Chondrocyte (in vitro differentiated cells): ENCODE data around the gene BCL2L2. TPM values are rescaled to one million over a fixed set of nuclear protein-coding genes. Genes with fewer than 3 reads are reported as not detected.
A peak's percentile ranks its signal among the peaks of the same experiment; 100 is the strongest.
"Not testable (repeated sequence)": the region's sequence is repeated elsewhere in the genome, so short reads cannot be mapped to it uniquely, and the experiment has no call there.

Experiments
- DNase-seq: peaks from one replicate; pipeline ENCODE4 v3.0.0; 2021; ENCODE audit warnings: mixed read lengths, low spot score
- H3K27ac Mint-ChIP-seq: one replicate; pipeline ENCODE4 v1.8.0; 2021; ENCODE audit warnings: mild to moderate bottlenecking, moderate library complexity, mixed read lengths; ENCODE audit not compliant: unreplicated experiment
- H3K27me3 Mint-ChIP-seq: 2 replicates; pipeline ENCODE4 v1.8.0; 2021; ENCODE audit warnings: low read depth, mixed read lengths
- H3K36me3 Mint-ChIP-seq: 2 replicates; pipeline ENCODE4 v1.8.0; 2021; ENCODE audit warnings: low read depth, mixed read lengths
- H3K4me1 Mint-ChIP-seq: 2 replicates; pipeline ENCODE4 v1.8.0; 2021; ENCODE audit warnings: low read depth, mild to moderate bottlenecking, mixed read lengths
- H3K4me3 Mint-ChIP-seq: one replicate; pipeline ENCODE4 v1.8.0; 2021; ENCODE audit warnings: mild to moderate bottlenecking, moderate library complexity, mixed read lengths; ENCODE audit not compliant: unreplicated experiment
- H3K9me3 Mint-ChIP-seq: 2 replicates; pipeline ENCODE4 v1.8.0; 2021; ENCODE audit warnings: low read depth, mixed read lengths
- total RNA-seq: library from RNA; stranded (reverse); gene quantifications from 3 replicates; pipeline ENCODE4 v1.2.1, GENCODE V29; 2021
- TF ChIP-seq, protein P1 (sequence below): fragments of 200-600 bp; sonication (generic); IDR thresholded peaks from 2 replicates; pipeline ENCODE4 v1.5.0; 2021; ENCODE audit warnings: antibody characterized with exemption, mild to moderate bottlenecking, moderate library complexity

The BCL2L2 gene
- total RNA-seq, 1 donor from 2014 or later, result 21.8 TPM

DNA sequence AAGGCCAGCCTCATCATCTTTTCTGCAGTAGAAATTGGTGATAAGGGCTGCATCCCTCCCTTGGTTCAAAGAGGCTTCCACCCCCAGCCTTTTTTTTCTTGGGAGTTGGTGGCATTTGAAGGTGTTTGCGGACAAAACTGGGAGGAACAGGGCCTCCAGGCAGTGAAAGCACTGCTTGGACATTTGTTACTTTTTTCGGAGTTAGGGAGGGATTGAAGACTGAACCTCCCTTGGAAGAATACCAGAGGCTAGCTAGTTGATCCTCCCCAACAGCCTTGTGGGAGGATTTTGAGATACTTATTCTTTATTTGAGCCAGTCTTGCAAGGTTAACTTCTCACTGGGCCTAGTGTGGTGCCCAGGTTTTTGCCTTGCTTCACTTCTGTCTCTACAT is 17.8 kb downstream of the BCL2L2 start:
- Mint-ChIP-seq H3K36me3 (peaks cover 19% of the 10 kb centered on the region), H3K27ac (peak overlapping the region; percentile 41), H3K27me3 (no peaks in the 10 kb centered on the region), H3K9me3 (no peaks in the 10 kb centered on the region), H3K4me3 (no peak overlapping the region), H3K4me1 (peaks cover 35% of the 10 kb centered on the region)
- TF ChIP-seq, protein P1, sequence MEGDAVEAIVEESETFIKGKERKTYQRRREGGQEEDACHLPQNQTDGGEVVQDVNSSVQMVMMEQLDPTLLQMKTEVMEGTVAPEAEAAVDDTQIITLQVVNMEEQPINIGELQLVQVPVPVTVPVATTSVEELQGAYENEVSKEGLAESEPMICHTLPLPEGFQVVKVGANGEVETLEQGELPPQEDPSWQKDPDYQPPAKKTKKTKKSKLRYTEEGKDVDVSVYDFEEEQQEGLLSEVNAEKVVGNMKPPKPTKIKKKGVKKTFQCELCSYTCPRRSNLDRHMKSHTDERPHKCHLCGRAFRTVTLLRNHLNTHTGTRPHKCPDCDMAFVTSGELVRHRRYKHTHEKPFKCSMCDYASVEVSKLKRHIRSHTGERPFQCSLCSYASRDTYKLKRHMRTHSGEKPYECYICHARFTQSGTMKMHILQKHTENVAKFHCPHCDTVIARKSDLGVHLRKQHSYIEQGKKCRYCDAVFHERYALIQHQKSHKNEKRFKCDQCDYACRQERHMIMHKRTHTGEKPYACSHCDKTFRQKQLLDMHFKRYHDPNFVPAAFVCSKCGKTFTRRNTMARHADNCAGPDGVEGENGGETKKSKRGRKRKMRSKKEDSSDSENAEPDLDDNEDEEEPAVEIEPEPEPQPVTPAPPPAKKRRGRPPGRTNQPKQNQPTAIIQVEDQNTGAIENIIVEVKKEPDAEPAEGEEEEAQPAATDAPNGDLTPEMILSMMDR, result no peak
- DNase-seq, result no peak

DNA sequence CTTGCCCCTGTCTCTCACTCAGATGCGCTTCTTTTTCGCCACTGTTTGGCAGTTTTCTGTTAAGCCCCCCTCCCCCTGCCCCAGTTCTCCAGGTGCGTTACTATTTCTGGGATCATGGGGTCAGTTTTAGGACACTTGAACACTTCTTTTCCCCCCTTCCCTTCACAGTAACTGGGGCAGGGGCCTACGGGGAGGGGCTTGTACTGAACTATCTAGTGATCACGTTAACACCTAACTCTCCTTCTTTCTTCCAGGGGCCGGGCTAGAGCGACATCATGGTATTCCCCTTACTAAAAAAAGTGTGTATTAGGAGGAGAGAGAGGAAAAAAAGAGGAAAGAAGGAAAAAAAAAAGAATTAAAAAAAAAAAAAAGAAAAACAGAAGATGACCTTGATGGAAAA is 18.4 kb downstream of the BCL2L2 start:
- H3K9me3 Mint-ChIP-seq, result no peaks in the 10 kb centered on the region
- peaks cover 15% of the 10 kb centered on the region for H3K36me3 Mint-ChIP-seq
- no peak overlapping the region for H3K4me3 Mint-ChIP-seq
- peaks cover 30% of the 10 kb centered on the region for H3K4me1 Mint-ChIP-seq
- TF ChIP-seq, protein P1, result no peak
- H3K27me3 Mint-ChIP-seq, result no peaks in the 10 kb centered on the region
- no peak for DNase-seq
- H3K27ac Mint-ChIP-seq, result no peak overlapping the region

DNA sequence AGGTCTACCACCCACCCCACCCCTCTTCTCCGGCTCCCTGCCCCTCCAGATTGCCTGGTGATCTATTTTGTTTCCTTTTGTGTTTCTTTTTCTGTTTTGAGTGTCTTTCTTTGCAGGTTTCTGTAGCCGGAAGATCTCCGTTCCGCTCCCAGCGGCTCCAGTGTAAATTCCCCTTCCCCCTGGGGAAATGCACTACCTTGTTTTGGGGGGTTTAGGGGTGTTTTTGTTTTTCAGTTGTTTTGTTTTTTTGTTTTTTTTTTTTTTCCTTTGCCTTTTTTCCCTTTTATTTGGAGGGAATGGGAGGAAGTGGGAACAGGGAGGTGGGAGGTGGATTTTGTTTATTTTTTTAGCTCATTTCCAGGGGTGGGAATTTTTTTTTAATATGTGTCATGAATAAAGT is 19.1 kb downstream of the BCL2L2 start:
- DNase-seq, H3K4me3 Mint-ChIP-seq, H3K27me3 Mint-ChIP-seq, H3K9me3 Mint-ChIP-seq: not testable (repeated sequence)
- peaks cover 12% of the 10 kb centered on the region for H3K36me3 Mint-ChIP-seq
- H3K27ac Mint-ChIP-seq, result peak overlapping the region; percentile 22
- H3K4me1 Mint-ChIP-seq, result peaks cover 22% of the 10 kb centered on the region

DNA sequence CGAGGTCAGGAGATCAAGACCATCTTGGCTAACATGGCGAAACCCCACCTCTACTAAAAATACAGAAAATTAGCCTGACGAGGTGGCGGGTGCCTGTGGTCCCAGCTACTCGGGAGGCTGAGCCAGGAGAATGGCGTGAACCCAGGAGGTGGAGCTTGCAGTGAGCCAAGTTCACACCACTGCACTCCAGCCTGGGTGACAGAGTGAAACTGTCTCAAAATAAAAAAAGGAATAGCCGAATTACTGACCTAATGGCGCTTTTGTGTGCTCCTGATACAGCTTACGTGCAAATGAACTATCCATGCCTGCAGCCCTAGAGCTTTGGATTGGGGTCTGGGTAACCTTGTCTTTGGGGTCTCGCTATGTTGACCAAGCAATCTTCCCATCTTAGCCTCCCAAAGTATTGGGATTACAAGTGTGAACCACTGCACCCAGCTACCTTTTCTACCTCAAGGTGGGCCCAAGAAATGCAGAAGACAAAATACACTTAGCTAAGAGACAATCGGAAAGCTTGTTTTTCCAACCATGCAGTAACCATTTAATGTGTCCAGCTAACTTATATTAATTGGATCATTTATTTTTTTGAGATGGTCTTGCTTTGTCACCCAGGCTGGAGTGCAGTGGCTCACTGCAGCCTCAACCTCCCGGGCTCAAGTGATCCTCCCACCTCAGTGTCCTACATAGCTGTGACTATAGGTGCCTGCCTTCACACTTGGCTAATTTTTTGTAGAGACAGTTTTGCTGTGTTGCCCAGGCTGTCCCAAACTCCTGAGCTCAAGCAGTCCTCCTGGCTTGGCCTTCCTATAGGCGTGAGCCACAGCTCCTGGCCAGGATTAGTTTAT is 20.1 kb downstream of the BCL2L2 start:
- Mint-ChIP-seq H3K27ac (no peak overlapping the region), H3K4me3 (no peak overlapping the region), H3K9me3 (no peaks in the 10 kb centered on the region), H3K27me3 (no peaks in the 10 kb centered on the region), H3K36me3 (peaks cover 12% of the 10 kb centered on the region), H3K4me1 (peaks cover 20% of the 10 kb centered on the region)
- TF ChIP-seq, protein P1, result no peak
- DNase-seq, result no peak

DNA sequence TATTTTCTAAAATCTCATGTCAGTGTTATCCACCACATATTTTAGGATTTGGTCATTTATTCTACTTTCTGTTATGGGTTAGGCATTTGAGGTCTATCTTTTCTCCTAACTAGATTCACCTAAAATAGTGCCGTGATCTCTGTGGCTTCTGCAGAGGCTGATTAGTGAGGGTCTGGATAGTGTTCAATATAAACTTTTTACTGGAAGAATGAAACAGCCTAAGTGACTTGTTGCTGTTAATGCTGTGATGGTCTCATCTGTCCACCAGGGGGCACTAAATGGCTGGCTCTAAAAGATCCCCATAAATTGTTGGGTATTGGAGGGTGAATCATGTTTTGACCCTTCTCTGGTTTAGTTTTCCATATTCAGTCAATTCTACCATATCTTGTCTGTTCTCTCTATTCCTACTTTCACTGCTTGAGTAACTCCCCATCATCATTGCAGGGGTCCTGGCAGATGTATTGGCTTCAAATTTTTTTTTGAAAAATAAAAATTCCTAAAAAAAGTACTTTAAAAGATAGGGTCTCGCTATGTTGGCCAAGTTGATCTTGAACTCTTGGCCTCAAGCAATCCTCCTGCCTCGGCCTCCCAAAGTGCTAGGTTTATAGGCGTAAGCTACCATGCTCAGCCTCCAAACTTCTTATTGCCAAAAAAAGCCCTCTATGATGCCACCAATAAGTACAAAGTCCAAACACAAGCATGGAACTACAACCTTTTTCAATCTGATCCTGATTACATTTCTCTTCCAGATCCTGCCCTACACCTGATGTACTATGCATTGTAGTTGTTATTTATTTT is 21.5 kb downstream of the BCL2L2 start:
- peaks cover 8% of the 10 kb centered on the region for H3K4me1 Mint-ChIP-seq
- H3K27ac Mint-ChIP-seq, result no peak overlapping the region
- H3K4me3 Mint-ChIP-seq, result no peak overlapping the region
- H3K9me3 Mint-ChIP-seq, result no peaks in the 10 kb centered on the region
- H3K36me3 Mint-ChIP-seq, result peaks cover 8% of the 10 kb centered on the region
- TF ChIP-seq, protein P1, result peak; percentile 93
- no peak for DNase-seq
- H3K27me3 Mint-ChIP-seq, result no peaks in the 10 kb centered on the region
